Cardiac fibroblast (primary cell): ENCODE results near the gene NPTXR.
"Not testable (repeated sequence)": the region's sequence is repeated elsewhere in the genome, so short reads cannot be mapped to it uniquely, and the experiment has no call there.

Source experiments
- DNase-seq, 2 donors: peaks; one replicate each; pipeline versions ENCODE4 v3.0.0 to v3.0.0-alpha.2; 2010; ENCODE audit warnings: low read depth in 2 of 2
- H3K4me3 ChIP-seq, 2 donors: replicated peaks in 1 of 2; 1 replicate in 1 of 2; 2 replicates in 1 of 2; pipeline ENCODE4 v1.5.1; 2011; ENCODE audit warnings: low read depth in 2 of 2, low read length in 2 of 2, mild to moderate bottlenecking in 2 of 2, moderate library complexity in 1 of 2
- TF ChIP-seq, protein P1 (sequence below): IDR thresholded peaks from one replicate; pipeline ENCODE4 v1.5.1; 2011; ENCODE audit warnings: low read depth, mild to moderate bottlenecking, low read length, inconsistent platforms

Gene NPTXR

GRCh38 chr22:38861170-38861876 lies 17.5 kb upstream of the NPTXR start:
- DNase-seq, result no peak
- no peak overlapping the region for H3K4me3 ChIP-seq
- TF ChIP-seq, protein P1, sequence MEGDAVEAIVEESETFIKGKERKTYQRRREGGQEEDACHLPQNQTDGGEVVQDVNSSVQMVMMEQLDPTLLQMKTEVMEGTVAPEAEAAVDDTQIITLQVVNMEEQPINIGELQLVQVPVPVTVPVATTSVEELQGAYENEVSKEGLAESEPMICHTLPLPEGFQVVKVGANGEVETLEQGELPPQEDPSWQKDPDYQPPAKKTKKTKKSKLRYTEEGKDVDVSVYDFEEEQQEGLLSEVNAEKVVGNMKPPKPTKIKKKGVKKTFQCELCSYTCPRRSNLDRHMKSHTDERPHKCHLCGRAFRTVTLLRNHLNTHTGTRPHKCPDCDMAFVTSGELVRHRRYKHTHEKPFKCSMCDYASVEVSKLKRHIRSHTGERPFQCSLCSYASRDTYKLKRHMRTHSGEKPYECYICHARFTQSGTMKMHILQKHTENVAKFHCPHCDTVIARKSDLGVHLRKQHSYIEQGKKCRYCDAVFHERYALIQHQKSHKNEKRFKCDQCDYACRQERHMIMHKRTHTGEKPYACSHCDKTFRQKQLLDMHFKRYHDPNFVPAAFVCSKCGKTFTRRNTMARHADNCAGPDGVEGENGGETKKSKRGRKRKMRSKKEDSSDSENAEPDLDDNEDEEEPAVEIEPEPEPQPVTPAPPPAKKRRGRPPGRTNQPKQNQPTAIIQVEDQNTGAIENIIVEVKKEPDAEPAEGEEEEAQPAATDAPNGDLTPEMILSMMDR, result peak; percentile 44

DNA sequence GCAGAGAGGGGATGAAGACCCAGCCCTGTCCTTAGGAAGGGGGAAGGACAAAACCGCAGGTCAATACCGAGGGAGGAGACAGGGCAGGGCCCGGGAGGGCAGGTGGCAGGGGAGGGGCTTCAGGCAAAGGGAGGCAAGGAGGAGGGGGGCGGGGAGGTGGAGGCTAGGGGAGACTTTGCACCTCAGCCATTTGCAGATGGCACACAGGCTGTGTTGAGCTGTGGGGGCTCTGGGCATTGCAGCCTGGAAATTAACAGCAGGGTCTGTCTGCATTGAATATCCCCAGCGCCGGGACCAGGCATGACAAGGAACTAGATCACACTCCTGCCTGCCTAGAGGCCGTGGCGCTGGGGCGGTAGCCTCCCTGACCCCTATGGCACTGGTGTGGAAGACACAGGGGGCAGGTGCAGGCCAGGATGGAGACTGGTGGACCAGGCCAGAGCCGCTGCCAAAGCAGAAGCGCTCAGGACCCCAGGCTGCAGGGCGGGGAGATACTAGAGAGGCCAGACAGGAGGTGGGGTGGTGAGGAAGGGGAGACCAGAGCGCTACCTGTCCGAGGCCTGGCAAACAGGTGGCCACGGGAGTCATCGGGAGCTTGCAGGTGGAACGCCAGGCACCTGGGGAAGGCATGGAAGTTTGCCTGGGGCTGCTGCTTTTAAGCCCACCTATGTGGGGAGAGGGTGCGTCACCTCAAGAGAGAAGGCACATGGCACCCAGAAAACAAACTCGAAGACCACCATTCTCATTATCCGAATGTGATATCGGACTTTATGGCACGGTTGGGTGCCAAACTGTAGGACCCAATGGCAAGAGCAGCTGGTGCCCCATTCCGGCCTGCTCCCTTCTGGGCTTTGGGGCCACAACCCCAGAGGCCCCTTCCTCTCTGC lies 16.7 kb upstream of the NPTXR start:
- DNase-seq, result no peak
- TF ChIP-seq, protein P1, result no peak
- no peak overlapping the region for H3K4me3 ChIP-seq

GRCh38 chr22:38859581-38860282 lies 15.9 kb upstream of the NPTXR start:
- DNase-seq, result no peak
- TF ChIP-seq, protein P1, result no peak
- no peak overlapping the region for H3K4me3 ChIP-seq

- TF ChIP-seq, protein P1, result no peak
- no peak for DNase-seq
- H3K4me3 ChIP-seq, result no peak overlapping the region
Observed at GRCh38 chr22:38858492-38858891, 14.7 kb upstream of the NPTXR start.

GRCh38 chr22:38854476-38854875 lies 10.6 kb upstream of the NPTXR start:
- DNase-seq, H3K4me3 ChIP-seq: not testable (repeated sequence)

- not testable (repeated sequence) for DNase-seq, H3K4me3 ChIP-seq
Observed at GRCh38 chr22:38853883-38854282, 10.1 kb upstream of the NPTXR start.

DNA sequence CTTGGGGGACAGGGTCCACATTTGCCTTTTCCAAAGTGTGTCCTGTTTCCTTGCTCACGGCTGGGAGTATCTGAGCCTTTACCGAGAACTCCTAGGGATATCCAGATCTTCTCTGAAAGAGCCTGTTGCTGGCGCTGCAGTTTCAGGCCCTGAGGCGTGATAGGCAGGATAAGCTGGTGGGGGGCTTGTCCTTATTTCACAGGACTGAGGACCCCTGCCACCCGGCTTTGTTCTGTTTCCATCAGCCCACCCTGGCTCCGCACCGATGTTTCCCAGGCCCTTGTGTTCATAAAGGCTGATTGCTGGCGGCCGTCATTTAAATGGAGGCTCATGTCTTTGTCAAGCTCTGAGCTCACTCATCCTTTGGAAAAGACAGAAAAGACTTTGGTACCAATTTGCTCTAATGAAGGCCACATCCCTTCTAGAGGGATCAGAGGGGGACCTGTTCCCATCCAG lies 9.4 kb upstream of the NPTXR start:
- DNase-seq, result no peak
- no peak overlapping the region for H3K4me3 ChIP-seq
- TF ChIP-seq, protein P1, result no peak
